LNCAP (cell line): ENCODE results near the gene USP21.

ENCODE experiments used
- TF ChIP-seq, protein P1 (sequence below): fragments of 450-650 bp; IDR thresholded peaks from 2 replicates; pipeline ENCODE4 v1.5.1; 2017; ENCODE audit warnings: mild to moderate bottlenecking

USP21 gene

DNA sequence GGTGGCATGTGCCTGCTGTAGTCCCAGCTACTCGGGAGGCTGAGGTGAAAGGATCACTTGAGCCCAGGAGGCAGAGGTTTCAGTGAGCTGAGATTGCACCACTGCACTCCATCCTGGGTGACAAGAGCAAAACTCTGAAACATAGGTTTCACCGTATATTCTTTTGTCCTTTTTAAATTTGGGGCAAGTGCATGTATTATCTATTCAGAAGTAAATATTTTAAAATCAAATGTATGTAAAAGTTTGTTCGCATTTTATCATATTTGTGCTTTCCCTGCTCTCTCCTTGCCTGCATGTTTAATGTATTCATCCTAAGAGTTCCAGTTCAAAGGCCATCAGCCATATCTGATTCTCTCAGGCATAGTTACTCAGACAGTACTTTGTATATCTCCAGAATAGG lies 13.5 kb upstream of the USP21 start:
- TF ChIP-seq, protein P1, sequence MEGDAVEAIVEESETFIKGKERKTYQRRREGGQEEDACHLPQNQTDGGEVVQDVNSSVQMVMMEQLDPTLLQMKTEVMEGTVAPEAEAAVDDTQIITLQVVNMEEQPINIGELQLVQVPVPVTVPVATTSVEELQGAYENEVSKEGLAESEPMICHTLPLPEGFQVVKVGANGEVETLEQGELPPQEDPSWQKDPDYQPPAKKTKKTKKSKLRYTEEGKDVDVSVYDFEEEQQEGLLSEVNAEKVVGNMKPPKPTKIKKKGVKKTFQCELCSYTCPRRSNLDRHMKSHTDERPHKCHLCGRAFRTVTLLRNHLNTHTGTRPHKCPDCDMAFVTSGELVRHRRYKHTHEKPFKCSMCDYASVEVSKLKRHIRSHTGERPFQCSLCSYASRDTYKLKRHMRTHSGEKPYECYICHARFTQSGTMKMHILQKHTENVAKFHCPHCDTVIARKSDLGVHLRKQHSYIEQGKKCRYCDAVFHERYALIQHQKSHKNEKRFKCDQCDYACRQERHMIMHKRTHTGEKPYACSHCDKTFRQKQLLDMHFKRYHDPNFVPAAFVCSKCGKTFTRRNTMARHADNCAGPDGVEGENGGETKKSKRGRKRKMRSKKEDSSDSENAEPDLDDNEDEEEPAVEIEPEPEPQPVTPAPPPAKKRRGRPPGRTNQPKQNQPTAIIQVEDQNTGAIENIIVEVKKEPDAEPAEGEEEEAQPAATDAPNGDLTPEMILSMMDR, result no peak

GRCh38 chr1:161153176-161153575 lies 6.1 kb upstream of the USP21 start:
- TF ChIP-seq, protein P1, result no peak

- TF ChIP-seq, protein P1, result no peak
These were observed 5.5 kb upstream of the USP21 start, which contains the start of gene UFC1 for GRCh38 chr1:161153682-161154337. Gene UFC1 (plus strand): TSS chr1:161153978. CDS start chr1:161153998, 20 bp downstream.

GRCh38 chr1:161157867-161158266 lies 1.4 kb upstream of the USP21 start:
- TF ChIP-seq, protein P1, result no peak

- TF ChIP-seq, protein P1, result no peak
These were observed 837 bp upstream of the USP21 start for GRCh38 chr1:161158316-161159010.

DNA sequence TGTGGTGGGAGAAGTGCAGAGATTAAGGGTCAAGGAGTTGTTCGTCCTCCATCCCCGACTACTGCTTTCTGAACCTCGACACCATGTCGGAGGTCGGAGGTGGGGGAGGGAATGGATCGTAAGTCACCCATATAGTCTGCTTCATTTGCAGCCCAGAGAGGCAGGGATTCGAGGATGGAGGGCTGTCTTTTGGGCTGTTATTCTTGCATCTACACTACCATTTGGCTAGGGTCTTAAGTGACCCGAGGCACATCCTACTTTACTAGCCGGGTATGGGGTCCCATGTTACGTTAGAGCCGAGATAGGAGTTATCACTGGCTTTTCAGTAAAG lies 578 bp downstream of the USP21 start:
- TF ChIP-seq, protein P1, result no peak

DNA sequence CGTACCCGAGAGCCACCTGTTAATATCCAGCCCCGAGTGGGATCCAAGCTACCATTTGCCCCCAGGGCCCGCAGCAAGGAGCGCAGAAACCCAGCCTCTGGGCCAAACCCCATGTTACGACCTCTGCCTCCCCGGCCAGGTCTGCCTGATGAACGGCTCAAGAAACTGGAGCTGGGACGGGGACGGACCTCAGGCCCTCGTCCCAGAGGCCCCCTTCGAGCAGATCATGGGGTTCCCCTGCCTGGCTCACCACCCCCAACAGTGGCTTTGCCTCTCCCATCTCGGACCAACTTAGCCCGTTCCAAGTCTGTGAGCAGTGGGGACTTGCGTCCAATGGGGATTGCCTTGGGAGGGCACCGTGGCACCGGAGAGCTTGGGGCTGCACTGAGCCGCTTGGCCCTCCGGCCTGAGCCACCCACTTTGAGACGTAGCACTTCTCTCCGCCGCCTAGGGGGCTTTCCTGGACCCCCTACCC lies 1.4 kb downstream of the USP21 start:
- TF ChIP-seq, protein P1, result no peak
